GM12801 (cell line): ENCODE data around the gene CEP295NL.

Experiments used
- TF ChIP-seq, protein P1 (sequence below): IDR thresholded peaks from one replicate; pipeline ENCODE4 v1.5.1; 2011; ENCODE audit warnings: control low read depth; ENCODE audit not compliant: insufficient read length; ENCODE audit errors: extremely low read depth

The CEP295NL gene

DNA sequence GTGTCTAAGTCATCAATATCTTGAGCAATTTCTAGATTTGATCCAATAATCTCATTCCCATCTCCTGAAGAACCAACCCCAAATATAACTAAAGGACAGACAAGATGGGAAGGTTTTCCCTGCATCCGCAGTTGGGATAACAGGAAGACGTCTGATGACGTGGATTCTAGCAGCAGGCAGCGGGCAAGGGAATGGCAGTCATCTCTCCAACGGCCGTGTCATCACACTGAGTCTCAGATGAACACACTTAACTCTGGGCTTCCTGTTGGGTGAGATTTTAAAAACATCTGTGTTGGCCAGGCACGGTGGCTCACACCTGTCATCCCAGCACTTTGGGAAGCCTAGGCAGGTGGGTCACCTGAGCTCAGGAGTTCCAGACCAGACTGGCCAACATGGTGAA, 43.1 kb upstream of the CEP295NL start:
- TF ChIP-seq, protein P1, sequence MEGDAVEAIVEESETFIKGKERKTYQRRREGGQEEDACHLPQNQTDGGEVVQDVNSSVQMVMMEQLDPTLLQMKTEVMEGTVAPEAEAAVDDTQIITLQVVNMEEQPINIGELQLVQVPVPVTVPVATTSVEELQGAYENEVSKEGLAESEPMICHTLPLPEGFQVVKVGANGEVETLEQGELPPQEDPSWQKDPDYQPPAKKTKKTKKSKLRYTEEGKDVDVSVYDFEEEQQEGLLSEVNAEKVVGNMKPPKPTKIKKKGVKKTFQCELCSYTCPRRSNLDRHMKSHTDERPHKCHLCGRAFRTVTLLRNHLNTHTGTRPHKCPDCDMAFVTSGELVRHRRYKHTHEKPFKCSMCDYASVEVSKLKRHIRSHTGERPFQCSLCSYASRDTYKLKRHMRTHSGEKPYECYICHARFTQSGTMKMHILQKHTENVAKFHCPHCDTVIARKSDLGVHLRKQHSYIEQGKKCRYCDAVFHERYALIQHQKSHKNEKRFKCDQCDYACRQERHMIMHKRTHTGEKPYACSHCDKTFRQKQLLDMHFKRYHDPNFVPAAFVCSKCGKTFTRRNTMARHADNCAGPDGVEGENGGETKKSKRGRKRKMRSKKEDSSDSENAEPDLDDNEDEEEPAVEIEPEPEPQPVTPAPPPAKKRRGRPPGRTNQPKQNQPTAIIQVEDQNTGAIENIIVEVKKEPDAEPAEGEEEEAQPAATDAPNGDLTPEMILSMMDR = no peak

DNA sequence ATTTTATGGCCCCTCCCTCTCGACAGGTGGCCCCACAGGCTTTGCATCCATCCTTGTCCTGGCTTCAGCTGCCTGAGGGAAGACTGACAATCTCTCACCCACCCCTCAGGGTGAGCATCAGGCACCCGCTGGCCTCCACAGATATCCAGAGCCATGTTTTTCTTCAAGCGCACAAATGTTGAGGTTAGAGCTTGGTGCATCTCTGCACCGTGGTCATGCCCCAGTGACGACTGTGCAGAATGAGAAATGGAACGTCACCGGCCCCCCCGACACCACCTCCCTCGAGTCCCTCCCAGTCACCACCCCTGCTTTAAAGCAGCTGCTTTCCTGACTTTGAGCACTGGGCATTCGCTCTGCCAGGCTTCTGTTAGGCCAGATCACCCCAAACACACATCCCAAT, 42.0 kb upstream of the CEP295NL start:
- TF ChIP-seq, protein P1 = no peak

- TF ChIP-seq, protein P1 = no peak
Measured at GRCh38 chr17:78944026-78944425, 41.0 kb upstream of the CEP295NL start.

- TF ChIP-seq, protein P1 = no peak
Measured at GRCh38 chr17:78940708-78941107, 37.7 kb upstream of the CEP295NL start.

GRCh38 chr17:78940258-78940657, 37.3 kb upstream of the CEP295NL start:
- TF ChIP-seq, protein P1 = no peak

DNA sequence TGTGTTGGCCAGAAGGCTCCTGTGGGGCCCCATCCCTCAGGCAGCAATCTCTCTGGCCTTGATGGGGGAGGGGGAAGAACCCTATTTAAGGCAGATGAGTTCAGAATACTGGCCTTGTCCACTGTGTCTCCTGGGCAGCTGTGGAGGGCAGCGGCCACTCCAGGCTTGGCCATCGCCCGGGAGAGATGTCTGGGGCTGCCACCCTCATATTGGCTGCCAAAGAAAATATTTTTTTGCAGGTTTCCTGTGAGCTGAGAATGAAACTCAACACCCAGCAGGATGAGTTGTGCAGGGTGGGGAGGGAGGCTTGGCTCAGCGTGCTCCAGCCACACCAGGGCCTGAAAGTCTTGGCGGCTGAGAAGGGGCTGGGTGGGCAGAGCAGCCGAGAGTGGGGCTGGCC, 36.6 kb upstream of the CEP295NL start:
- TF ChIP-seq, protein P1 = no peak

DNA sequence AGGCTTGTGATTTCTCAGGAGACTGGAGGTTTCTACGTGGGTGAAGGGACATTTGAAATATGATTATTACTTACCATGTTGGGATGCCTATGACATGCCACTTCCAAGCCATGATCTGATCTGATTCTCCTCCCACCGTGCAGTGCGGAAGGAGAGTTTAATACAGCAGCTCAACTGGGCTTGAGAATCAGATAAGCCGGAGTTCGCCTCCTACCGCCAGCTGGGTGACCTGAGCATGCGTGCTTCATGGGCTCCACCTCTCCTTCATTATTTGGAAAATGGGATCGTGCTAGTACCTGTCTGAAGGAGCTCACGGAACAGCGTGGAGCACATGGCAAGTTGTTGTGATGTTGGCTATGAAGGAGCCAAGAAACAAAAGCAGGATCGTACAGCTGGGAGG, 34.6 kb upstream of the CEP295NL start:
- TF ChIP-seq, protein P1 = no peak
